K562 (cell line): ENCODE data around the gene FBLN7. TPM values are rescaled to one million over a fixed set of nuclear protein-coding genes. Genes with fewer than 3 reads are reported as not detected.
A peak's percentile ranks its signal among the peaks of the same experiment; 100 is the strongest.

Experiments
- ARNT ChIP-seq, 2 experiments: fragments of 450-650 bp; IDR thresholded peaks; 2 replicates each; pipeline ENCODE4 v1.6.1; 2016; ENCODE audit warnings: mild to moderate bottlenecking in 1 of 2
- CTBP1 ChIP-seq: fragments of 450-650 bp; IDR thresholded peaks from 2 replicates; pipeline ENCODE4 v1.6.1; 2016; ENCODE audit warnings: borderline replicate concordance
- HDAC2 ChIP-seq: fragments of 450-650 bp; IDR thresholded peaks from 2 replicates; pipeline ENCODE4 v1.6.1; 2016; ENCODE audit warnings: mild to moderate bottlenecking
- MBD2 ChIP-seq: sonication (generic); IDR thresholded peaks from 2 replicates; pipeline ENCODE4 v1.6.1; 2016; ENCODE audit warnings: low read depth, borderline replicate concordance
- MNT ChIP-seq, 2 experiments: fragments of 450-650 bp; conservative IDR thresholded peaks; 2 replicates each; pipeline ENCODE4 v1.6.1; 2017; ENCODE audit warnings: mild to moderate bottlenecking in 2 of 2, moderate library complexity in 2 of 2
- NCOA1 ChIP-seq: fragments of 450-650 bp; IDR thresholded peaks from 2 replicates; pipeline ENCODE4 v1.6.1; 2016; ENCODE audit warnings: low read depth
- PBX2 ChIP-seq, 2 experiments: IDR thresholded peaks in 1 of 2; conservative IDR thresholded peaks in 1 of 2; 2 replicates each; pipeline ENCODE4 v1.6.1; 2016; ENCODE audit warnings: low read depth in 2 of 2, mild to moderate bottlenecking in 1 of 2, missing compliant biosample characterization in 1 of 2, missing genetic modification characterization in 1 of 2, moderate library complexity in 1 of 2
- TCF3 ChIP-seq: sonication (generic); formaldehyde crosslinking; IDR thresholded peaks from 2 replicates; pipeline ENCODE4 v1.4.0; 2020; ENCODE audit warnings: mild to moderate bottlenecking, missing genetic modification reagents
- TEAD4 ChIP-seq, 2 experiments: sonication (generic) in 1 of 2; formaldehyde crosslinking in 1 of 2; IDR thresholded peaks; 2 replicates each; pipeline versions ENCODE4 v1.6.1 to v1.8.0; 2012 to 2022; ENCODE audit warnings: borderline replicate concordance in 1 of 2, inconsistent platforms in 1 of 2, low read length in 1 of 2, mild to moderate bottlenecking in 1 of 2, missing genetic modification reagents in 1 of 2
- ZNF212 ChIP-seq: fragments of 450-650 bp; formaldehyde crosslinking; IDR thresholded peaks from 2 replicates; pipeline ENCODE4 v1.4.0; 2020; ENCODE audit warnings: mild to moderate bottlenecking
- ZNF449 ChIP-seq: fragments of 250-450 bp; sonication (Bioruptor Pico); IDR thresholded peaks from 2 replicates; pipeline ENCODE4 v1.8.0; 2022; ENCODE audit warnings: moderate library complexity, mild to moderate bottlenecking, inconsistent platforms
- polyA plus RNA-seq, 8 experiments: library from polyadenylated mRNA; depleted of rRNA in 4 of 8; stranded (reverse) in 5 of 8; unstranded in 3 of 8; fragments of >200 nt; fragmentation: Nextera tagmentation in 2 of 8; fragmentation: Illumina TruSeq in 1 of 8; extraction: Ambion mirVana in 2 of 8; extraction: Trizol in 1 of 8; gene quantifications; 2 replicates each; pipeline versions ENCODE4 v1.2.1 to v1.2.3, GENCODE V29; 2011 to 2014; ENCODE audit warnings: inconsistent platforms in 1 of 8, missing spikeins in 1 of 8
- total RNA-seq, 7 experiments: library from RNA; depleted of rRNA in 6 of 7; stranded (reverse); fragments of >200 nt in 6 of 7; fragmentation: Illumina TruSeq in 2 of 7; extraction: Trizol in 2 of 7; gene quantifications; 2 replicates each; pipeline versions ENCODE4 v1.2.1 to v1.2.3, GENCODE V29; 2011 to 2021; ENCODE audit warnings: low replicate concordance in 1 of 7
- TF ChIP-seq, protein P1 (sequence below): fragments of 450-650 bp; IDR thresholded peaks from 2 replicates; pipeline ENCODE4 v1.6.1; 2016; ENCODE audit warnings: mild to moderate bottlenecking
- TF ChIP-seq, protein P2 (sequence below): fragments of 450-650 bp; IDR thresholded peaks from 2 replicates; pipeline ENCODE4 v1.6.1; 2016; ENCODE audit warnings: low read depth, mild to moderate bottlenecking, moderate library complexity
- TF ChIP-seq, protein P3 (sequence below): fragments of 450-650 bp; IDR thresholded peaks from 2 replicates; pipeline ENCODE4 v1.6.1; 2014; ENCODE audit warnings: low read depth, mild to moderate bottlenecking, moderate library complexity, borderline replicate concordance

Gene FBLN7
- total and polyA plus RNA-seq, 9 of the 15 experiments (the other 6 are each of a cell fraction or from before 2014, with no cell fraction given): 0.13 TPM; not detected in 8

DNA sequence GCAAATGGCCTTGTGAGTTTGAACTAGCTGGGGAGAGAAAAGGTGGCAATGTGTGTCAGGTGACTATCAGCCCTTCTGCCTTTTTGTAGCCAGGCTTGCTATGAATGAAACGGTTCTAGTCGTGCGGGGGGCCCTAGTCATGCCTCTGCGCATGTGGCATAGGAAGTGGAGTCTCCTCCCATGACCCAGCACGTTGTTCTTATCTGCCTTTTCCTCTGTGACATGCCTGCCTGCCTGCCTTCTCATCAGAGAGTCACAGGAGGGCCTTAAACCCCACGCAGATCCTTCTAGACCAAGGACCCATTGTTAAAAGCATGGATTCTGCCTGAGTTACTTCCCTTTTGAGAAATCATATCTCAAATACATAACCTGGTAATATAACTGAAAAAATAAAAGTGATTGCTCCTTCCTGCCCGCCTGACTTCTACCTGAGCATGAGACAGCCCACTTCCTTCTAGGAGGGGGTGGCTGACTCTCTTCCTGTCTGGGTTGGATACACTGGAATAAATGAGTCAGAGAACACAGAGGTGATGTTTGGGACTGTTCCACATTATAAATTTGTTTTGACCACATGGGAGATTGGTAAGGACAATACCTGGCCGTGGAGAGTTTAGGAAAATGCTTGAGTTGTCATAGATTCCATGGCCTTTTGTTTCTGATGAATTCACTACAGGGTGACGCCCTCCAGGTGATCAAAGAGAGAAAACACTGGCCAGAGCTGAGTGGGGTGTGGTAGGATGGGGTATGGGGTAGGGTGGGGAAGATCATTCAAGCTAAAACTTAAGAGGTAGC, 49.8 kb downstream of the FBLN7 start (continued):
- TF ChIP-seq, protein P1, sequence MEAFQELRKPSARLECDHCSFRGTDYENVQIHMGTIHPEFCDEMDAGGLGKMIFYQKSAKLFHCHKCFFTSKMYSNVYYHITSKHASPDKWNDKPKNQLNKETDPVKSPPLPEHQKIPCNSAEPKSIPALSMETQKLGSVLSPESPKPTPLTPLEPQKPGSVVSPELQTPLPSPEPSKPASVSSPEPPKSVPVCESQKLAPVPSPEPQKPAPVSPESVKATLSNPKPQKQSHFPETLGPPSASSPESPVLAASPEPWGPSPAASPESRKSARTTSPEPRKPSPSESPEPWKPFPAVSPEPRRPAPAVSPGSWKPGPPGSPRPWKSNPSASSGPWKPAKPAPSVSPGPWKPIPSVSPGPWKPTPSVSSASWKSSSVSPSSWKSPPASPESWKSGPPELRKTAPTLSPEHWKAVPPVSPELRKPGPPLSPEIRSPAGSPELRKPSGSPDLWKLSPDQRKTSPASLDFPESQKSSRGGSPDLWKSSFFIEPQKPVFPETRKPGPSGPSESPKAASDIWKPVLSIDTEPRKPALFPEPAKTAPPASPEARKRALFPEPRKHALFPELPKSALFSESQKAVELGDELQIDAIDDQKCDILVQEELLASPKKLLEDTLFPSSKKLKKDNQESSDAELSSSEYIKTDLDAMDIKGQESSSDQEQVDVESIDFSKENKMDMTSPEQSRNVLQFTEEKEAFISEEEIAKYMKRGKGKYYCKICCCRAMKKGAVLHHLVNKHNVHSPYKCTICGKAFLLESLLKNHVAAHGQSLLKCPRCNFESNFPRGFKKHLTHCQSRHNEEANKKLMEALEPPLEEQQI: peak; percentile 59; the same call in 1 of the 2 replicates
- peak; percentile 55; the same call in 1 of the 2 replicates for TF ChIP-seq ZNF449
- no peak for TF ChIP-seq MBD2
- no peak for TF ChIP-seq ARNT (IDR thresholded peaks at IDR 0.05)
- TF ChIP-seq, protein P2, sequence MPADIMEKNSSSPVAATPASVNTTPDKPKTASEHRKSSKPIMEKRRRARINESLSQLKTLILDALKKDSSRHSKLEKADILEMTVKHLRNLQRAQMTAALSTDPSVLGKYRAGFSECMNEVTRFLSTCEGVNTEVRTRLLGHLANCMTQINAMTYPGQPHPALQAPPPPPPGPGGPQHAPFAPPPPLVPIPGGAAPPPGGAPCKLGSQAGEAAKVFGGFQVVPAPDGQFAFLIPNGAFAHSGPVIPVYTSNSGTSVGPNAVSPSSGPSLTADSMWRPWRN: no peak
- peak; percentile 23; the same call in 1 of the 2 replicates for TF ChIP-seq HDAC2
- TF ChIP-seq MNT (conservative IDR thresholded peaks at IDR 0.05): peak; percentile 78 to 86
- TF ChIP-seq, protein P3, sequence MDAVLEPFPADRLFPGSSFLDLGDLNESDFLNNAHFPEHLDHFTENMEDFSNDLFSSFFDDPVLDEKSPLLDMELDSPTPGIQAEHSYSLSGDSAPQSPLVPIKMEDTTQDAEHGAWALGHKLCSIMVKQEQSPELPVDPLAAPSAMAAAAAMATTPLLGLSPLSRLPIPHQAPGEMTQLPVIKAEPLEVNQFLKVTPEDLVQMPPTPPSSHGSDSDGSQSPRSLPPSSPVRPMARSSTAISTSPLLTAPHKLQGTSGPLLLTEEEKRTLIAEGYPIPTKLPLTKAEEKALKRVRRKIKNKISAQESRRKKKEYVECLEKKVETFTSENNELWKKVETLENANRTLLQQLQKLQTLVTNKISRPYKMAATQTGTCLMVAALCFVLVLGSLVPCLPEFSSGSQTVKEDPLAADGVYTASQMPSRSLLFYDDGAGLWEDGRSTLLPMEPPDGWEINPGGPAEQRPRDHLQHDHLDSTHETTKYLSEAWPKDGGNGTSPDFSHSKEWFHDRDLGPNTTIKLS: peak; percentile 53; the same call in 1 of the 2 replicates
- TF ChIP-seq NCOA1: 0 out of 2 replicates have a peak, but pooled peaks have one; percentile 47
- no peak for TF ChIP-seq ZNF212 (CRISPR knock-in tag)
- peak; percentile 42; the same call in 1 of the 2 replicates for TF ChIP-seq CTBP1
- TF ChIP-seq TCF3 (CRISPR knock-in tag): peak; percentile 65; the same call in 1 of the 2 replicates
- TF ChIP-seq PBX2 (CRISPR knock-in tag; IDR thresholded peaks at IDR 0.05; ENCODE audit: low read depth): no peak
- 0 out of 2 replicates have a peak, but pooled peaks have one; percentile 6 for TF ChIP-seq PBX2 (tag; conservative IDR thresholded peaks at IDR 0.05; ENCODE audit: low read depth)
- TF ChIP-seq TEAD4 (IDR thresholded peaks at IDR 0.05; ENCODE audit: low read length): 0 out of 2 replicates have a peak, but pooled peaks have one; percentile 49
- TF ChIP-seq TEAD4 (CRISPR knock-in tag; IDR thresholded peaks at IDR 0.05; ENCODE audit: borderline replicate concordance): 0 out of 2 replicates have a peak, but pooled peaks have one; percentile 52
